HG03439 (cell line): ENCODE measurements around the gene PICK1.
"Not testable (repeated sequence)": the region's sequence is repeated elsewhere in the genome, so short reads cannot be mapped to it uniquely, and the experiment has no call there.

Experiments used
- ATAC-seq: cut with Tn5 transposase; IDR thresholded peaks from one replicate; pipeline ENCODE4 v1.9.1; 2021; ENCODE audit warnings: mild to moderate bottlenecking, moderate library complexity; ENCODE audit not compliant: unreplicated experiment

Gene PICK1

GRCh38 chr22:38110863-38111852 is 54.0 kb downstream of the PICK1 start:
- no peak for ATAC-seq

GRCh38 chr22:38111925-38112355 is 54.7 kb downstream of the PICK1 start:
- ATAC-seq, result no peak

- ATAC-seq, result no peak
Observed at GRCh38 chr22:38112381-38112780, 55.2 kb downstream of the PICK1 start.

- no peak for ATAC-seq
Observed at GRCh38 chr22:38114484-38115398, 57.5 kb downstream of the PICK1 start.

GRCh38 chr22:38115423-38116205 is 58.4 kb downstream of the PICK1 start:
- no peak for ATAC-seq

DNA sequence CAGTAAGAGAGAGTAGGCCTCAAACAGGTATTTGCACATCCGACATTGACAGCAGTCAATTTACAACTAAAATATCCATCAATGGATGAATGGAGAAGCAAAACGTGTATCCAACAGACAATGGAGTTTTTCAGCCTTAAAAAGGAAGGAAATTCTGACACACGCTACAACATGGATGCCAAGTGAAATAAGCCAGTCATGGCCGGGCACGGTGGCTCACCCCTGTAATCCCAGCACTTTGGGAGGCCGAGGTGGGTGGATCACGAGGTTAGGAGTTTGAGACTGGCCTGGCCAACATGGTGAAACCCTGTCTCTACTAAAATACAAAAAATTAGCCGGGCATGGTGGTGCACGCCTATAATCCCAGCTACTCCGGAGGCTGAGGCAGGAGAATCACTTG is 60.4 kb downstream of the PICK1 start:
- ATAC-seq, result not testable (repeated sequence)

GRCh38 chr22:38118182-38118581 is 61.0 kb downstream of the PICK1 start:
- ATAC-seq, result no peak

DNA sequence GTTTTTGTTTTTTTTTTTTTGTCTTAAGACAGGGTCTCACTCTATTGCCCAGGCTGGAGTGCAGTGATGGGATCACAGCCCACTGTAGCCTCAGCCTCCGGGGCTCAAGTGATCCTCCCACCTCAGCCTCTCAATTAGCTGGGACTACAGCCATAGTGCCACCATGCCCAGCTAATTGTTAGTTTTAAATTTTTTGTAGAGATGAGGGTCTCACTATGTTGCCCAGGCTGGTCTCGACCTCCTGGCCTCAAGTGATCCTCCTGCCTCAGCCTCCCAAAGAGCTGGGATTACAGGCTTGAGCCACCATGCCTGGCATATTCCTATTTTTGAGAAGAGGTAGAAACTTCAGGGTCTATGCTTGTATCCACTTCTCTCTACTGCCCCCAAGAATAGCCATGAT is 61.5 kb downstream of the PICK1 start:
- ATAC-seq, result not testable (repeated sequence)

- ATAC-seq, result no peak
Observed at GRCh38 chr22:38120359-38121110, 63.3 kb downstream of the PICK1 start.

- no peak for ATAC-seq
Observed at GRCh38 chr22:38122616-38123015, 65.4 kb downstream of the PICK1 start.

DNA sequence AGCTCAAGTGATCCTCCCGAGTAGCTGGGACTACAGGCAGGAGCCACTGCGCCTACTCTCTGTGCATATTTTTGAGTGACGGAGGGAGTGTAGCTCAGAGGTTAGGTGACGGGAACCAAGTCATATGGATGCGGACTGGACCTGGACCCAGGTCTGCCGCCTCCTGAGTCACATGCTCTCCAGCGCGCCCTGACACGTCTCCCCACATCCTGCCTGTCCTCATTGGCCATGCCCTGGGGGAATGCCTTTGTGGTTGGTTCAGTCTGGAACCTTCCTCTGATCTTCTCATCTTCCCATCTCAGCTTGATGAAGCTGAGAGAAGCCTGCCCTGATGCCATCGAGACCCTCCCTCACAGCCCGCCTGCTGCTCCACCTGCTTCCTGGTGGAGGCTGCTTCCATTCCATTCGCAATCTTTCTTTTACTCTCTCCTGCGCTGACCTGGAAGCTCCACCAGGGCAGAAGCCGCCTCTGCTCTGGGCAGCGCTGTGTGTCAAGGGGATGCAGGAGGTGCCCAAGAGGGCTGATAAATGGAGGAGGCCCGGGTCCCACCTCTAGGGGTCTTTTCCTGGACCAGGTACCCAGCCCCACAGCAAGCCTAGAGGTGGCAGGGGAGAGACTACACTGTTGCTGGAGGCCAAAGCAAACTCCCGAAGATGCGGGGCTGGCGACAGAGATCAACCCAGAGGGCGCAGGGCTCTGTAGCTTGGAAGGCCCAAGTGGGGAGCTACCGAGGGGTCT is 67.2 kb downstream of the PICK1 start:
- ATAC-seq, result no peak

- ATAC-seq, result no peak
Observed at GRCh38 chr22:38125038-38125610, 67.9 kb downstream of the PICK1 start.
